Measurements from ENCODE around the gene RAD18.

DNA sequence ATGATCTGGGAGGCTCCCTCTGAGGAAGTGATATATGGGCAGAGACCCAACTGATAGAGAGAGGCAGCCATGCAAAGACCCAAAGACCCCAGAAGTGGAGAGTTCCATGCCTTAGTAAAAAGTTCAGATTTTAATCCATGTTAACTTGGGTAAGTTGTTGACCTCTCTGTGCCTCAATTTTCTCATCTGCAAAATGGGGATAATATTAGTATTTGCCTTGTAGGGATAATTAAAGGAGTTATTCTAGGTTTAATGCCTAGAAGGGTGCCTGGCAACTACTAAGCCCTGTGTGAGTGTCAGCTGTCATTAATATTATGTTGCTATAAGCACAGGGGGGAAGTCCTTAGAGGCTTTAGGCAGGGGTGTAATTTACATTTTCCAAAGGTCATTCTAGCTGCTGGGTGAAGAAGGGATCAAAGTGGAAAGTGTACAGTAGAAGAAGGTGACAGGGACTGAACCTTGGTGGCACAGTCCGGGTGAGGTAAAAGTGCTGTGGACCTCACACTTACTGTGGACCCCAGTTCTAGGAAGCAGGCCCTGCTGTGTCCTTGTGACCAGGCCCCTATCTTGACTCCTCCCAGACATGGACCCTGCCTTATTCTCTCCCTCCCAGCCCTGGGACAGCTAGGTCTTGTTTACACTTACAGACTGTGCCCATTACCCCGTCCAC, 3.0 kb upstream of the RAD18 start:
- TF ChIP-seq EZH2 (IDR thresholded peaks at IDR 0.05) (no peak), FOXP2 (optimal IDR thresholded peaks at IDR 0.05; ENCODE audit: control extremely low read depth, extremely low read length, insufficient read depth) (no peak), POLR2AphosphoS5 (IDR thresholded peaks at IDR 0.05; ENCODE audit: borderline replicate concordance, low read depth, low read length) (no peak)

Measured in SK-N-MC (cell line).